Left forelimb (tissue), 1 donor: ENCODE results near the gene CYB561.

Experiments
- DNase-seq: peaks from one replicate; pipeline ENCODE4 v3.0.0-alpha.2; 2018; ENCODE audit warnings: low spot score

Gene CYB561

GRCh38 chr17:63448655-63449054, 2.5 kb upstream of the CYB561 start:
- no peak for DNase-seq

GRCh38 chr17:63447471-63448009, 1.4 kb upstream of the CYB561 start:
- DNase-seq, result no peak

GRCh38 chr17:63446753-63447470, 806 bp upstream of the CYB561 start:
- no peak for DNase-seq

GRCh38 chr17:63445571-63445953, 544 bp downstream of the CYB561 start:
- DNase-seq, result no peak

- DNase-seq, result no peak
Observed at GRCh38 chr17:63445065-63445464, 1.0 kb downstream of the CYB561 start.

- no peak for DNase-seq
Observed at GRCh38 chr17:63444457-63444856, 1.6 kb downstream of the CYB561 start.

- no peak for DNase-seq
Observed at GRCh38 chr17:63443053-63443452, 3.1 kb downstream of the CYB561 start.

- no peak for DNase-seq
Observed at GRCh38 chr17:63442549-63443035, 3.5 kb downstream of the CYB561 start.

GRCh38 chr17:63442074-63442473, 4.0 kb downstream of the CYB561 start:
- DNase-seq, result no peak

GRCh38 chr17:63441654-63442053, 4.5 kb downstream of the CYB561 start:
- no peak for DNase-seq

GRCh38 chr17:63440770-63441335, 5.3 kb downstream of the CYB561 start:
- DNase-seq, result no peak

GRCh38 chr17:63440127-63440769, 5.9 kb downstream of the CYB561 start:
- DNase-seq, result no peak

- DNase-seq, result no peak
Observed at GRCh38 chr17:63439687-63440086, 6.4 kb downstream of the CYB561 start.

- no peak for DNase-seq
Observed at GRCh38 chr17:63438092-63439051, 7.7 kb downstream of the CYB561 start.

GRCh38 chr17:63437287-63438091, 8.6 kb downstream of the CYB561 start:
- no peak for DNase-seq

GRCh38 chr17:63436523-63437110, 9.5 kb downstream of the CYB561 start:
- DNase-seq, result no peak

- DNase-seq, result no peak
Observed at GRCh38 chr17:63435681-63436522, 10.2 kb downstream of the CYB561 start.

- no peak for DNase-seq
Observed at GRCh38 chr17:63434951-63435571, 11.0 kb downstream of the CYB561 start.
